Measurements from ENCODE around the gene KREMEN1. TPM values are rescaled to one million over a fixed set of nuclear protein-coding genes. Genes with fewer than 3 reads are reported as not detected.

KREMEN1 gene
- total RNA-seq, 1 experiment from 2014 or later = 5.8 TPM

DNA sequence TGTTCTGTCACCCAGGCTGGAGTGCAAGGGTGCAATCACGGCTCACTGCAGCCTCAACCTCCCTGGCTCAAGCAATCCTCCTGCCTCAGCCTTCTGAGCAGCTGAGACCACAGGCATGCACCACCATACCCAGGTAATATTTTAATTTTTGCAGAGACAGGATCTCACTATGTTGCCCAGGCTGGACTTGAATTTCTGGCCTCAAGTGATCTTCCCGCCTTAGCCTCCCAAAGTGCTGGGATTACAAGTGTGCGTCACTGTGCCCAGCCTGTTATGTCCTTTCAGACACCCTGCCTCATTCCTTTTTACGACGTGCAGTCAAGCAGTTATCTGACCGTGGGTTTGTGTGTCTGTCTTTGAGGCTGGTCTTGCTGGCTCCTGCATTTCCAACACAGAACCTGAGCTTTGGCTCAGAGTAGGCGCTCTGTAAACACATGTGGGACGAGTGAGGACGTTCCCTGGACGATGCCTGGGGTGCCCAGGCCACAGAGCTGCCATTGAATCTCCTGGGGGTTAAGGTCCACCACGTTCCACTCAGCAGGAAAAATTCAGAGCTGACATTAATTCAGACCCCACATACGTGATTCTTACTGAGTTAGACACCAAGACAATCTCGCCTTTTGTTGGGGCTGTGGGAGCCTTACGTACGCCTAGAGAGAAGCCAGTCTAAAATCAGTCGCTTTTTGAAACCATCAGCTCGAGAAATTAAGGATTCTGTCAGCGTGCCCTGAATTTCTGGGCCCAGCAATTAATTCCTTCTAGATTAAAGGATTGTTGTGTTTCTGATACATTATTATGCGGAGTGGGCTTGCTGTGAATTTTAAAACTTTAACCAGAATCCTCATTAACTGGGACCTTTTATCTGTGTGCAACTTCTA lies 111.4 kb downstream of the KREMEN1 start:
- no peak for DNase-seq (ENCODE audit: low read depth)

DNA sequence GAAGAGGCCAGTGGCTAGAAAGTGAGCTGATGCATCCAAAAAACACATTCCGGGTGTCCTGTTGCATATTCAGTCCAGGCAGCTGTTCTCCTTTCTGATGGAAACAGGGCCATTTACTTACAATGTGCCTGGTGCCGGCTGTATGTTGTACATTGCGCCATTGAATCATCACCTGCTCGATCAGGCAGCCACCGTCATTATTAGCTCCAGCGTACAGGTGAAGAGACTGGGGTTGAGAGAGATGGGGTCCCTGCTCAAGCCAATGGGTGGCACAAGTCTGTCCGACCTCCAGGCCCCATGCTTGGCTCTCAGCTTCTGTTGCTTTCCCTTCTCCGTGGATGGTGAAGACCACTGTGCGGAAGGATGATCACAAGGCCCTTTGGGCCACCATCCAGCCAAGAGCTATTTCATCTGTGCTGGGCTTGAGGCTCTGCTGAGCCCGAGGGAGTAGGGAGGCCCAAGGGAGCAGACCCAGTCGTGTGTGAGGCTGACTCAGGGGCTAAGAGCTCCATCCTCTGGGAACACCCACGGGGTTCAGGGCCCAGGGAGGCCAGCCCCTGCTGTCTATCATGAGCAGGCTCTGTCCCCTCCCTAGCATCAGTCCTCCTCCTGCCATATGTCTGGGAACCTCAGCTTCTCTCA lies 112.1 kb downstream of the KREMEN1 start:
- no peak for DNase-seq (ENCODE audit: low read depth)

DNA sequence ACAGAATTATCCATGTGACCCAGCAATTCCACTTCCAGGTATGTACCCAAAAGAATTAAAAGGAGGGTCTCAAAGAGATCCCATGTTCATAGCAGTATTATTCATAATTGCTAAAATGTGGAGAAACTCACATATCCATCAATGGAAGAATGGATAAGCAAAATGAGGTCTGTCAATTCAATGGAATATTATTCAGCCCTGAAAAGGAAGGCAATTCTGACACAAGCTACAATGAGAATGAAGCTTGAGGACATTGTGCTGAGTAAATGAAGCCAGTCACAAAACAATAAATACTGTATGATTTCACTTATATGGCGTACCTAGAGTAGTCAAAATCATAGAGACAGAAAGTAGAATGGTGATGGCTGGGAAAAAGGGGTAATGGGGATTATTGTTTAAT lies 113.5 kb downstream of the KREMEN1 start:
- DNase-seq (ENCODE audit: low read depth) = no peak

DNA sequence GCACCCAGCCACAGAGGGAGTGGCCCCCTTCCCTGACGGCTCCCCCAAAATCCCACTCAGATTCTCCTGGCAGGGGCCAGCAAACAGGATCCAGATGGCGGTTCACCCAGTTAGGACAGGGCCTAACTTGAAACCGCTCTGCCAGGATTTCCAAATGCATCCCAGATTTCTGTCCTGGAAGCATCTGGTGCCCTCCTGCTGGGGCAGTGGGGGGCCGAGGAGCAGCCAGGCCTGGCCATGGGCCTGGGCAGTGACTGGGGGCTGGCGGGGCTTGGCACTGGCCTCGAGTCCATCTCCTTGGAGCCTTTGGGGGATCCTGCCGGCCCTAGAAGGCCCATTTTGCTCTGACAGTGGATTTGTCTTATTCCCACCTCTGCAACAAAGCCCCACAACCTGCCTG lies 115.0 kb downstream of the KREMEN1 start:
- DNase-seq (ENCODE audit: low read depth) = no peak

DNA sequence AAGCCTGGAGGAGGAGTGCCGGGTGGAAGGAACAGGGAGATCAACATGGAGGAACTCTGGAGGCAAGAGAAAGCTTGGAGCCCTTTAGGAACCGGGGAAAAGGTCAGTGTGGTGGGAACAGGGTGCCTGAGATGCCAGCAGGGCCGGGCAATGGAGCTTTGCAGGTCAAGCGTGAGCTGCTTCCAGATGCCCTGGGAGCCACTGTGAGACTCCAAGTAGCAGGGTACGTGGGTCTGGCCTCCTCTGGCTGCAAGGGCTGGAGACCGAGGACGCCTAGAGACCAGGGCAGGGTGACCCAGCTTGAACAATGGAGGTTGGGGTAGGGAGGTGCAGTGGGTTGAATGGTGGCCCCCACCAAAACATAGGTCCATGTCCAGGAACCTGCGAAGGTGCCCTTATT lies 117.2 kb downstream of the KREMEN1 start:
- no peak for DNase-seq (ENCODE audit: low read depth)

DNA sequence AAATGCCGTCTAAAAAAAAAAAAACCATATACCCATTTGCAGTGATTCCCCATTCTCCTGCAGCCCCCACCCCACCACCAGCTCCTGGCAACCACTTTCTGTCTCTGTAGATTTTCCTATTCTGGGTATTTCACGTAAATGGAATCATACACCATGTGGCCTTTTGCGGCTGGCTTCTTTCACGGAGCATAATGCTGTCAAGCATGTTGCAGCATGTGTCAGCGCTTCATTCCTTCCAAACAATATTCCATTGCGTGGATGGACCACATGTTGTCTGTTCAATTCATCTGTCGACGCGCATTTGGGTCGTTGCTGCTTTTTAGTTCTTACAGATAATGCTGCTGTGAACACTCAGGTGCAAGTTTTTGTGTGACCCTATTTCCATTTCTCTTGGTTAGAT lies 118.1 kb downstream of the KREMEN1 start:
- no peak for DNase-seq (ENCODE audit: low read depth)

DNA sequence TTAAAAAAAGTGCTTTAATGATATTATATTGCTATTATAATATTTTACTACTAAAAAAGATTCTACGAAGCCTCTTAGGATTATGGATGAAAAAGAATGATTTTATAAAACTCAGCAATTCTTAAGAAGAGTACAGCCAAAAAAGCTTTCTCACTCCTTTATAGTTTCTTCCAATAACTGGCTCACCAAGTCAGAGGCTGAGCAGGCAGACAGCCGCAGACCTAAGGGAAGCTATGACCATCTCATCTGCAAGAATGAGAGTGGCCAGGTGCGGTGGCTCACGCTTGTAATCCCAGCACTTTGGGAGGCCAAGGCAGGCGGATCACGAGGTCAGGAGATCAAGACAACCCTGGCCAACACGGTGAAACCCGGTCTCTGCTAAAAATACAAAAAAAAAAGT lies 120.2 kb downstream of the KREMEN1 start:
- DNase-seq (ENCODE audit: low read depth) = no peak

DNA sequence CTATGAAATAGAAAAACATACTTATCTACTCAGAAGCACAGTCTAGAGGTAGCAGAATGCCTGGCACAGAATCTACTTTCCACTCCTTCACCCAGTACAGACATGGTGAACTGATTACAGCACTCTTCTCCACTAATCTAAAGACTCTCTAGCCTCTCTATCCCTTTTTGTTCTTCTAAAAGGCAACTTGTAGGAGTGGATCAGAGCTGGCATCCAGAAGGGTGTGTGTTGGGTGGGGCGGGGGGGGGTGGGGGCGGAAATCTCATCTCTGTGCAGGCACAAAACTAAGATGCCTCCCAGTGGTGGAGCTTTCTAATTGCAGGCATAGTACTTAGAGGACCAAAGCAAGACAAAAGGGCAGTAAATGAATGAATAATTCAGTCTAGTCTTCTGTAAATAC lies 121.3 kb downstream of the KREMEN1 start:
- DNase-seq (ENCODE audit: low read depth) = no peak

DNA sequence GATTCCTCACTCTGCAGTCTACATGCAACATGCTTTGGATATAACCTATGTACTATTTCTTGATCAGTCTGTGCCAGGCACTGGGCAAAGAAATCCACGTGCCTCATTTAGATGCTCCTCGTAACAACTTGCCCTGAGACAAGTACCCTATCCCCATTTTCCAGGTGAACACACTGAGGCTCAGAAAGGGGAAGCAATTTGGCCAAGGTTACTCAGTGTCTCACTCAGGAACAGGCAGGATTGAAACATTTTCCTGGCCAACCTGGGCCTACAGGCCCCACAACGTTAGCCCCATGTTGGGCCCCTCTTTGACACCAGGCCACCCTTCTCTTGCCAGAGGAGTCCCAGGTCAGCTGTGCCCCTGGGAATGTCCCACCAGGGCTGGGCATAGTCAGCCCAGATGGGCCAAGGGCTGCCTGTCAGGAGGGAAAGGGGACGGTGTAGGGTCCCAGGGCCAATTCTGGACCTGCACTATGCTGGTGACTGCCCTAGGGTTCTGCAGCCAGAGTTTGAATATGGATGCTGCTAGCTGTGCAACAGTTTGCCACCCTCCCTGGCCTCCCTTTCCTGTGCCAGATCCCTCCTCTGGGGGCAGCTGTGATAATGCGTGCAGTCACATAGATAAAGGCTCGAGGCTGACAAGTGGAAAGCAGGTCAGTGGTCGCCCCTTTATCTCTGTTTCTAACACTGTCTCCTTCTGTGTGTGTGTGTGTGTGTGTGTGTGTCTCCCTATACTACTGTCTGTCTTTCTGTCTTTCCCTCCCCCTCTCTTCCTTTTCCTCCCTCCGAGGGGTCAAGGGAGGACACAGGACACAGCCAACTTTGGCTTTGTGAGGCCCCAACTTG lies 122.5 kb downstream of the KREMEN1 start:
- DNase-seq (ENCODE audit: low read depth) = no peak

DNA sequence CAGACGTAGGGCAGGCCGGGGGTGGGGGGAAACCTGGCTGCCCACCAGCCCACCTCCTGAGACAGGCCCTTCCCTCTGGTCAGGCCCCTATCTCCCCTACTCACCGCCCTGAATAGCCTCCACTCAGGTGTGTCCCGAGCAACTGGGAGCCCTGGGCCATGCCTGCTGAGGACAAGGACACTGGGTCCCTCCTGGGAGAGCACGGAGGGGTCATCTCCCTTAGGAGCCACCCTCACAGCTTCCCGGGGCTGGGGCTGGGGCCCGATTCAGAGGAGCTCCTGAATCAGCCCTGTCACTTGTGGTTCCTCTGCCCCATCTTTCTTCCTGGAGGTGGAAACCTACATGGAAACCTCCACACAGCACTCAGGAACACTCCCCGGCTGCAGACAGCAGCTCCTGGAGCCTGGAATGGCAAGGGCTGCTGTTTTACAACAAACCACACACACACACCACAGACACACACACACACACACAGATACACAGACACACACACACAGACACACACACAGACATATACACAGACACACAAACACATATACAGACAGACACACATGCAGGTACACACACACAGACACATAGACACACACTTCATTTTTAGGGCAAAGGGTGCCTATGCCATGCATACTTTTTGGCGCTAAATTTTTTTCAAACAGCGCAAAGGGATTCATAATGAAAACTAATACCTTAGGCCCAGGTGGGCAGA lies 123.3 kb downstream of the KREMEN1 start:
- DNase-seq (ENCODE audit: low read depth) = no peak

DNA sequence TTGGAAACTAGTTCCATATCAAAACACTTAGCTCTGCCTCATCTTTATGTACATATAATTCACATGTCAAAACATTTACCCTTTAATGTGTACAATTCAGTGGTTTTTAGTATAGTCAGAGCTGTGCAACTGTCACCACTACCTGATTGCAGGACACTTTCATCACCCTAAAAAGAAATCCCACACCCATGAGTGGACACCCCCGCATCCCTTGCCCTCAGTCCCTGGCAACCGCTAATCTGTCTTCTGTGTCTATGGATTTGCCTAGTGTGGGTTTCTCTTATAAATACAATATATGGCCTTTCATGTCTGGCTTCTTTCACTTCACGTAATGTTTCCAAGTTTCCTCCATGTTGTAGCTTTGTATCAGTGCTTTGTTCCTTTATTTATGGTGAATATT lies 124.3 kb downstream of the KREMEN1 start:
- no peak for DNase-seq (ENCODE audit: low read depth)

DNA sequence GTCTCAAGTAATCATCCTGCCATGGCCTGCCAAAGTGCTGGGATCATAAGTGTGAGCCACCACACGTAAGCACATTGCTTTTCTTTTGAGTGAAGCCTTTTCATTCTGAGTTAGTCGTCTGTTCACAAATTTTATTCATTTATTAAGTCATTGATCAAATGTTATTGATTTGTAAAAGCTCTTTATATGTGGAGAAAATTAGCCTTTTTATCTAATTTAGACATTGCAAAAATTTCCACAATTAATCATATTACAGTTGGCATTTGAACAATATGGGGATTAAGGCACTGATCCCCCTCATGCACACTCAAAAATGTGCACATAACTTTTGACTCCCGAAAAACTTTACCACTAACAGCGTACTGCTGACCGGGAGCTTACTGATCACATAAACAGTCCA lies 125.4 kb downstream of the KREMEN1 start:
- DNase-seq (ENCODE audit: low read depth) = no peak

DNA sequence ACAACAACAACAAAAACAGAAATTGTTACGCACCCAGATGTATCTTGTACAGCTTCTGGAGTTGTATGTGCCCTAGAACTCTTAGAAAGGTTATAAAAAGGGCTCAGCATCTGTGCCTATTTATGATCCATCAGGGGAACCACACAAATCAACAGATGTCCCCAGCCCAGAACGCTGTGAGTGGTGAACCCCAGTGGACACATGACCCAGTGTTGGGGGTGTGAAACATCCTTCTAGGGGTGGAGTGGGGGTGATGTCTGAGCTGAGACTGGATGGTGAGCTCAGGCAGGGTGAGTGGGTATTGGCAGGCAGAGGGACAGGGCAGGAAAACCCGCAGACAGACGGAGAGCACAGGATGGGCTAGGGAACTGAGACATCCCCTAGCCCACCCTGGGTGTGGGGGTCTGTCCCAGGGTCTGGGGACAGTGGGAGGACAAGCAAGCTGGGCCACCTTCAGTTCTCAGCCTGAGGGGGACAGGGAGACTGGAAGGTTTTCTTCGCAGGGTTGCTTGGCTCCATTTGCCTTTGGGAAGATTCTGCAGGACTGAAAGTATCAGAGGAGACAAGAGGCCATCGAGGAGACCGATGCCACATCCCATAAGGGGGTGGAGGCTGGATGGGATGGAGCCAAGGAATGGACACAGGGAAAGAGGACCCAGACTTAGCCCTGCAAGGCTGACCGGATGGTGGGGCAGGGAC lies 127.0 kb downstream of the KREMEN1 start:
- DNase-seq (ENCODE audit: low read depth) = no peak

DNA sequence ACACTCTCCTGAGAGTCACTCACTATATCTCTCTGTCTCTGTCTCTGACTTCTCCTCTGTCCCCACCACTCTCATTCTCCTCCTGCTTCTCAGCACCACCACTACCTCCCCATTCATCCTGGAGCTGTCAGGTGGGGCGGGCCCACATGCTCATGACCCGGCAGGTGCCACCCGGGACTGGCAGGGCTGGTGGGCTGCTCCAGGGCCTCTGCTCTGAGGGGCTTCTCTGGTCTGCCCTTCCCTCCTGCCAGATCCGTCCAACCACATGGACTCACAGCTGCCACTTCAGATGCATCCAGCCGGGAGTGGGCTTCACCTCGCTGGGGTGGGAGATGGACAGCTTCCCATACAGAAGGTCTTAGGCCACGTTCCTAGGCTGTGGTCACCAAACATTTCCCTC lies 128.1 kb downstream of the KREMEN1 start:
- DNase-seq (ENCODE audit: low read depth) = no peak

DNA sequence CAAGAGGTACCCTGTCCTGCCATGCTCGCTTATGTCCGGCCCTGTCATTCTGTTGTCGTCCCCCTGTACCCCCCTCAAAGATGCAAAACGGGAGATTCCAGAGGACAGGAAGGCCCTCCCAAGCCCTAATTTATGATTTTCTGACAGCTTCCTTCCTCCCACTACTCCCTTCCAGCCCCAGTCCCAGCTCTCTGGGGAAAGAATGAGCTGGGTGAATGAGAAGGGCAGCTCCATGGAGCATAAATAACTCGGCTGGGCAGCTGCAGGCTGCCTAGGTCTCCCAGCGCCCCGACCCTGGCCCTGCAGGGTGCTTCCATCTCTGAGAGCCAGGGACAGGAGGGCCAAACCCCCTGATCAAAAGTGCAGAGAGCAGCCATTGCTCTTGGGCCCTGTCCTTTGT lies 128.9 kb downstream of the KREMEN1 start:
- no peak for DNase-seq (ENCODE audit: low read depth)

DNA sequence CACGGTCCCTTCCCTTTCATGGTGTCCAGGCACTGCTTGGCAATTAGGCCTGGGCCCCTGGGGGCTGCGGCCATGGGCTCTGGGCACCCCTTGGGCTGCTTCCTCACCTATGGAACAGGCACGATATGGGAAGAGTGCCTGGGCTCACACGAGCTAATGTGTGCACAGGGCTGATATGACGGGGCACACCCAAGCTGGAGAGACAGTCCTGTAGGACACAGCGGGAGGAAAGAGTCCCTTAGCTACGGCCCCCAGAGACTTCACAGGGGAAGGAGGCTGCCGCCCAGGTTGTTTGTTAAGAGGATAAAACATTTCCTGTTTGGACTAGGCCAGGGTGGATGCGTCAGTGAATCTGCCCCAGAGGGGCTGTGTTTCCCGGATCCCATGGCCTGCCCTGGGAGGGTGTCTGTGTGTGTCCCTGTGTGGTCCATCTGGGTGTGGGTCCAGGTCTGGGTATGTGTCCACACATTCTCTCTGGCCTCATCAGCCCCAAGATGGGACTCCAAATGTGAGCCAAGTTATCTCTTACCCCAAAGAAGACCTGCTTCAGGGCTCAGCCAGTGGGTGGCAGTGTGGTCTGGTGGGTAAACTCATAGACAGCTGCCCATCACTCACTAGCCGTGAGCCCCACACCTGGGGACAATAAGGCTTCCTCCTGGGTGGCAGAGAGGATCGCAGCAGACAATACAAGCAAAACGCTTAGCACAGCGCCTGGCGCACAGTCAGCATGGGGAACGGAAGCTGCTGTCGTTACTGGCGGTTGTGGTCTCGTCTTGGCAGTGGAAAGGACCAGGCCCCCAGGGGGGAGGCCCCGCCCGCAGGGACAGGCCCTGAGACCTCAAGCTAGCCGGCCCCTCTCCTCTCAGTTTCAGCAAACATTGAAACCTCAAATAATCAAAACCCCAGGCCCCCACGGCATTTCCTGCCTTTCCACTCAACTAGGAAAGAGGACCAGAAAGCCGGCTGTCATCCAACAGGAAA lies 129.7 kb downstream of the KREMEN1 start:
- DNase-seq (ENCODE audit: low read depth) = no peak

DNA sequence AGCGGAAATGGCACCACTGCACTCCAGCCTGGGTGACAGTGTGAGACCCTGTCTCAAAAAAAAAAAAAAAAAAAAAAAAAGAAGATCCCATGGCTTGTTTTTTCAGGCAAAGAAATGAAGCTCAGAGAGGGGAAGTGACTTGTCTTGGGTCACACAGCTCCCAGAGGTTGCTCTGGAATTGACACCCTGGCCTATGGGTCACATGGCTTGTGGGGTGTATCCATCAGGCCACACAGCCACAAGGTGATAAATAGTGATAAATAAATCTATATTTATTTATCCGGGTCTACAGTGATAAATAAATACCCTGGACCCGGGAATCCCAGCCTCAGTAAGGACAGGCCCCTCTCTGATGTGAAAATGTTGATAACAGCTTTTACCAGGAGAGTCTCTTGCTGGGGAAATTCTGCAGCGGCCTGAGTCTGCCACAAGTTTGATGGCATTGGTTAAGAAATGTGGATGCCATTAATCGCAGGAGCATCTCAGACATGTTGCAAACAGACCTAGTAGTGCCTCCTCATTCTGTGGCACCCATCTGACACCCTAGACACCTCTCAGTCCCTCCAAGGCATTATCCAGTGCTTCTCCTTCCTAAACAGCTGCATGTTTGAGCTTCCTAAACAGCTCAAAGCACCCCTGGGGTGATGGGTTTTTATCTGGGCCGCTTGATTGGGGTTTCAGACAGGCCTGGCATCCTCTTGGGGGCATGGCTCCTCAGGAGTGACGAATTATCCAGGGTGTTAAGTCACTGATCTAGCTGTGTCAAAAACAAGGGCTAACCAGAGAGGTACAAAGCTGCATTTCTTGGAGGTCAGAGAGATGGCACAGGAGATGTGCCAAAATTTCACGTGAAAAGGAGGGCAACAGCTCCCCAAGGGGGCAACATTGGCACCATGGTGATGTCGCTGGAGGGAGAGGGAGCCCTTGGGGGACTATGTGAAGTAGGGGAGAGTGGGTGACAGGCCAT lies 130.9 kb downstream of the KREMEN1 start:
- no peak for DNase-seq (ENCODE audit: low read depth)

DNA sequence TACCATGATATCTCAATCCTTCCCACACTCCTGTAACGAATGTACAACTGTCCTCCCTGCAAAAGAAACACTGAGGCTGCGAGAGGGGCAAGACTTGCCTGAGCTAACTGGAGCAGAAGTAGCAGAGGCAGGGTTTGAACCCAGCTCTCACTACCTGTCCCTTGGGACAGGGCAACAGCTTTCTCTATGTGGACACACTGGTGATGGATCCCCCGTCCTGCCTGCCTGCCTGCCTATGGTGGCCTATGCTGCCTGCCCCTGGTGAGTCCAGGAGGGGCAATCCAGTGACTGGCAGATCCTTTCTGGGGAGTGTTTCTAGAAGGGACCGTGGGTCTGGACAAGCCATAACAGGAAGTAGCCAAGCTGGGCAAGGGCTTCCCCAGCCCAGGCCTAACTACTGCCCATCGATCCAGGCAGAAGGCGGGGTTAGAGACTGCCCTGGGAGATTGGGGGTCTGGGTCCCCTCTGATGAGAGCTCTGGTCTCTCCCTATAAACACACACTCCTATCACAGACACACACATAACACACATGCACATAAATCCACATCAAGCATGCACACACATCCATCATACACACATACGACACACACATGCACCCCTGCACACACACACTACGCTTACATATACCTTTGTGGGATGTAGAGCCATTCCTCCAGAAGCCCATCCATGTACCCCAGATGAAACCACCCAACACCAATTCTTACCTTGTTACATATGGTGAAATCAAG lies 131.8 kb downstream of the KREMEN1 start:
- no peak for DNase-seq (ENCODE audit: low read depth)

Measured in LHCN-M2 (cell line).